ENCODE measurements around the gene ACTA1. TPM values are rescaled to one million over a fixed set of nuclear protein-coding genes. Genes with fewer than 3 reads are reported as not detected.

ACTA1 gene
- not detected in 2 replicates for total RNA-seq (2014; rRNA removed; shearing (Covaris generic))
- total RNA-seq (2022) = not detected in 2 replicates
- Bru-seq, nascent RNA = not detected
- BruChase-seq, experiment 1, labeled RNA remaining after a 6-hour chase = percentile 21 among the genes with signal in this experiment
- BruChase-seq, experiment 2, labeled RNA remaining after a 2-hour chase = percentile 29 among the genes with signal in this experiment
- long read RNA-seq = 0 reads

GRCh38 chr1:229434005-229434640 lies at the start of gene ACTA1:
ACTA1 (minus strand) TSS chr1:229434094; CDS start chr1:229433115, 979 bp downstream.
- Histone ChIP-seq H3K4me2 (ENCODE audit: low read length) (no peak within 1 kb of the TSS), H3K9me2 (ENCODE audit: insufficient read depth, low read length) (no peaks in the 10 kb centered on the region), H3K4me3 (ENCODE audit: low read depth, low read length, poor library complexity, severe bottlenecking) (no peak within 1 kb of the TSS)

GRCh38 chr1:229482511-229482910 lies 48.6 kb upstream of the ACTA1 start:
- intact Hi-C loops (cut with micrococcal nuclease; ENCODE audit: unreplicated experiment) = no loop called here
- H3K36me3 ChIP-seq (ENCODE audit: insufficient read depth, low read length) = peaks cover 89% of the 10 kb centered on the region
- ChIA-PET CTCF (ENCODE audit: unreplicated experiment) (interaction anchor here (1.0 to 1.5 kb wide), 3 partner anchors 24 to 226 kb away, joined by 3 read pairs; no protein-coding TSS in a partner anchor), POLR2A (interaction anchor here (1.1 kb wide), 1 partner anchor 224 kb away, joined by 3 read pairs; no protein-coding TSS in a partner anchor)
- no peak overlapping the region for H3K4me2 ChIP-seq (ENCODE audit: low read length)
- H3K4me1 ChIP-seq (ENCODE audit: insufficient read depth, low read length, poor library complexity, severe bottlenecking) = peaks cover 31% of the 10 kb centered on the region
- no peaks in the 10 kb centered on the region for H3K79me2 ChIP-seq (ENCODE audit: insufficient read depth, low read depth, low read length)
- H3K9me3 ChIP-seq (ENCODE audit: low read length) = no peaks in the 10 kb centered on the region
- H4K20me1 ChIP-seq (ENCODE audit: insufficient read depth, low read length) = peaks cover 6% of the 10 kb centered on the region; the same call in 1 of the 2 replicates
- no peak overlapping the region for H3K27ac ChIP-seq (ENCODE audit: low read depth, low read length, poor library complexity, severe bottlenecking)
- TF ChIP-seq EZH2phosphoT487 (IDR thresholded peaks at IDR 0.05; ENCODE audit: borderline replicate concordance, low read depth, low read length) (no peak), CTCF (conservative IDR thresholded peaks at IDR 0.05; ENCODE audit: low read length) (no peak)
- H2AFZ ChIP-seq (ENCODE audit: low read length) = no peak overlapping the region
- DNase-seq (ENCODE audit: low spot score) = no peak
- no peaks in the 10 kb centered on the region for H3K9me2 ChIP-seq (ENCODE audit: insufficient read depth, low read length)
- no TSS peak for BruUV-seq (replicated peaks)
- H3K4me3 ChIP-seq (ENCODE audit: low read depth, low read length, poor library complexity, severe bottlenecking) = no peak overlapping the region

More at GRCh38 chr1:229434005-229434640, at the start of gene ACTA1:
- no peaks in the 10 kb centered on the region for H3K79me2 ChIP-seq (ENCODE audit: insufficient read depth, low read depth, low read length)
- intact Hi-C loops (cut with micrococcal nuclease; ENCODE audit: unreplicated experiment) = no loop called here
- POLR2A ChIA-PET = no interaction called here
- H3K36me3 ChIP-seq (ENCODE audit: insufficient read depth, low read length) = no peaks in the 10 kb centered on the region
- no peaks in the 10 kb centered on the region for H4K20me1 ChIP-seq (ENCODE audit: insufficient read depth, low read length)
- H3K9me3 ChIP-seq (ENCODE audit: low read length) = no peaks in the 10 kb centered on the region
- peaks cover 4% of the 10 kb centered on the region for H3K4me1 ChIP-seq (ENCODE audit: insufficient read depth, low read length, poor library complexity, severe bottlenecking)
- no peak for TF ChIP-seq CTCF (conservative IDR thresholded peaks at IDR 0.05; ENCODE audit: low read length)
- TF ChIP-seq EZH2phosphoT487 (IDR thresholded peaks at IDR 0.05; ENCODE audit: borderline replicate concordance, low read depth, low read length) = no peak
- CTCF ChIA-PET (ENCODE audit: unreplicated experiment) = no interaction called here
- BruUV-seq (replicated peaks) = no TSS peak
- H3K27ac ChIP-seq (ENCODE audit: low read depth, low read length, poor library complexity, severe bottlenecking) = no peak within 1 kb of the TSS
- no peak for DNase-seq (ENCODE audit: low spot score)
- no peak within 1 kb of the TSS for H2AFZ ChIP-seq (ENCODE audit: low read length)

All from OCI-LY7 (cell line).